Left kidney (tissue), 2 donors: Measurements from ENCODE around the gene TTC33. TPM values are rescaled to one million over a fixed set of nuclear protein-coding genes. Genes with fewer than 3 reads are reported as not detected.
"Not testable (repeated sequence)": the region's sequence is repeated elsewhere in the genome, so short reads cannot be mapped to it uniquely, and the experiment has no call there.

Experiments
- DNase-seq: peaks from one replicate; pipeline ENCODE4 v3.0.0-alpha.2; 2013
- polyA plus RNA-seq: library from polyadenylated mRNA; unstranded; fragments of 120-200 nt; gene quantifications from one replicate; pipeline ENCODE4 v1.2.1, GENCODE V29; 2013; ENCODE audit not compliant: insufficient read length

Gene TTC33
- polyA plus RNA-seq, 1 donor: 39.5 TPM

GRCh38 chr5:40720069-40720468 lies 35.7 kb downstream of the TTC33 start:
- no peak for DNase-seq

DNA sequence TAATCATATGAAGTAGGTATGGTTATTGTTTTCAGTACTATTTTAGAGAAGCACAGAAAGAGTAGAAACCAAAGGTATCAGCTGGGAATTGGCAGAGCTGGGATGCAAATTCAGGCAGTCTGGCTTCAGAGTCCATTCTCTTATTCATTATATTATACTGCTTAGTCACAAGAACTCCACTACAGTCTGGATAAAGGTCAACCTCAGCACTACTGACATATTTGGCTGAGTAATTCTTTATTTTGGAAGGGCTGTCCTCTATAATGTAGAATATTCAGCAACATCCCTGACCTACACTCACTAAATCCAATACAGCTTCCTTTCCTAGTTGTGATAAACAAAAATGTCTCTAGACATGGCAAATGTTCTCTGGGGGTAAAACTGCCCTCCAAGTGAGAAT lies 38.5 kb downstream of the TTC33 start:
- no peak for DNase-seq

DNA sequence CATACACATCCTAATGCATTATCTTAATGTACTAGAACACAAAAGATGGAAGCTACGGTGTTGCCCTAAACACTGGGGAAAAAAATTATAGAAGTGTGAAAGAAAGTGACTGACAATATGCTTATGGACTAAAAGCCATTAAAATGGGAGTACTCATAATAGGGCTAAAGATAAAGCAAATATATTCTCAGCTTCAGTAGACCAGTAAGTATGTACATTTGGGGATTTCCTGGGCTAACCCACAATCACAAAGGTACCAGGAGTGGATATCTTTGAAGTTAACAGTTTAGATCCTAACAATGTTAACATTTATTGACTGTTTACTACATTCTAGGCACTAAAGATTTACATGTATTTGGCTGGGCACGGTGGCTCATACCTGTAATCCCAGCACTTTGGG lies 39.2 kb downstream of the TTC33 start:
- no peak for DNase-seq

GRCh38 chr5:40716000-40716399 lies 39.8 kb downstream of the TTC33 start:
- DNase-seq: no peak

DNA sequence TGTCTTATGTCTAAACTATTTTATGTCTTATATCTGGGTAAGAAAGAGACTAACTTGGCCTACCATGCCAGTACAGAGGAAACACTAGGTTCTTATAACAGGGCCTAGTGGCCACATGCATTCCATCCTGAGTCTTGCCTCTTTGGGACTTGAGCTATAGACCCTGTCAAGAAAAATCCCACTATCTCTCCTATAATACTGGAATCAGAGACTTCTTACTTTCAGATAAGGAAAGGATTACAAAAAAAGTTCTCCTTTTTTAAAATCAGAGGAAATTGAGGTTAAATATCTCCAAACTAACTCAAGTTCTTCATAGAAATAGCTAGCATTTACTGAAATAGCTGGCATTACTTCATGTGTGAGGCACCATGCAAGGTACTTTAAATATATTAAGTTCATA lies 41.8 kb downstream of the TTC33 start:
- no peak for DNase-seq

DNA sequence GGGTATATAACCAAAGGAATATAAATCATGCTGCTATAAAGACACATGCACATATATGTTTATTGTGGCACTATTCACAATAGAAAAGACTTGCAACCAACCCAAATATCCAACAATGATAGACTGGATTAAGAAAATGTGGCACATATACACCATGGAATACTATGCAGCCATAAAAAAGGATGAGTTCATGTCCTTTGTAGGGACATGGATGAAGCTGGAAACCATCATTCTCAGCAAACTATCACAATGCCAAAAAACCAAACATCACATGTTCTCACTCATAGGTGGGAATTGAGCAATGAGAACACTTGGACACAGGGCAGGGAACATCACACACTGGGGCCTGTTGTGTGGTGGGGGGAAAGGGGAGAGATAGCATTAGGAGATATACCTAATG lies 45.2 kb downstream of the TTC33 start:
- DNase-seq: not testable (repeated sequence)

- not testable (repeated sequence) for DNase-seq
These were observed 50.3 kb downstream of the TTC33 start for GRCh38 chr5:40705484-40705883.

GRCh38 chr5:40702027-40702426 lies 53.7 kb downstream of the TTC33 start:
- not testable (repeated sequence) for DNase-seq

DNA sequence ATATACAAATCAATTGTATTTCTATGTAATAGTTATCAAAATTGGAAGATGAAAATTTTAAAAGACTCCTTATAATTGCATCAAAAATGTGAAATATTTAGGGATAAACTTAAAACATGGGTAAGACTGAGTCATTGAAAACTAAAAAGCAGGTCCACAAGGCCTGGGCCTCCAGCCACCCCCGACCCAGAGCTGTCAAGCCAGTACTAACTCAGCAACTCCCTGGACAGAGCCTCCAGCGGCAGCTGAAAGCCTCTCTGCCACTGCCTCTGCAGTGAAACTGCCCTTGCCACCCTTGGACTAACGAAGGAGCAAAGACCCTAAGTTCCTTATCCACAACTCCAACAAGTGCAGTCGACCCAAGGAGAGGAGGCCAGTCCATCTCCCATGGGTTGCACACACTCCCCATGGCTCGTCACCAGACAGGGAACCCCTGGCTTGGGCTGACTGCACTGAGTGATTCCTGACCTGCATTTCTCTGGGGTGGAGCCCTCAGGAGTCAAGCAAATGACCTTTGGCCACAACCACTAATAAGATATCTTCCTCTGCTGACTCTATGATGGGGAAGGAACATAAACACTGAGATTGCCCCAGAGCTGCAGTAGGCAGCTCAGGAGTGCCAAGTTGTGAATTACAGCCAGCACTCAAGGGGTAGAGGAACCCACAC lies 55.5 kb downstream of the TTC33 start:
- DNase-seq: no peak

DNA sequence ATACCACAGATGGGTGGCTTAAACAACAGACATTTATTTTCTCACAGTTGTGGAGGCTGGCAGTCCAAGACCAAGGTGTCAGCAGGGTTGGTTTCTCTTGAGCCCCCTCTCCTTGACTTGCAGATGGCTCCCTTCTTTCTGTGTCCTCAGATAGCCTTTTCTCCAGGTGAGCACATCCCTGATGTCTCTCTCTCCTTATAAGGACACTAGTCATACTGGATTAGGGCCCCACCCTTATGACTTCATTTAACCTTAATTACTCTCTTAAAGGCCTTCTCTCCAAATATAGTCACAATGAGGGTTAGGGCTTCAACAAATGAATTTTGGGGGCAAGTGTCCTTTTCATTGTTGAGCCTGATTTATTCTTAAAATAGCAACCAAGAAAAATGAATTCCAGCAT lies 61.3 kb downstream of the TTC33 start:
- DNase-seq: no peak

DNA sequence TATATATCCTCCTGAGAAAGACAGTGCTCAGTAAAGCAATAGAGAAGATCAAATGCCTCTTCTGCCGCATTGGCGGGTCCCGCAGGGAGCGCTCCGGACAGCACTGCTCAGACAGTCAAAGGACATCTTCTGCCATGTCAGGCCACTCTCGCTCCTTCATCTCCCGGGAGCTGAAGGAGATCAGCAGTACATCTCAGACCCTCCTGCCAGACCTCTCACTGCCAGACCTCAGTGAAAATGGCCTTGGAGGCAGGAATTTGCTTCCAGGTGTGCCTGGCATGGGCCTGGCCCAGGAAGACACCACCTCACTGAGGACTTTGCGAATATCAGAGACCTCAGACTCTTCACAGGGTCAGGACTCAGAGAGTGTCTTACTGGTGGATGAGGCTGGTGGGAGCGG lies 63.9 kb downstream of the TTC33 start:
- no peak for DNase-seq

DNA sequence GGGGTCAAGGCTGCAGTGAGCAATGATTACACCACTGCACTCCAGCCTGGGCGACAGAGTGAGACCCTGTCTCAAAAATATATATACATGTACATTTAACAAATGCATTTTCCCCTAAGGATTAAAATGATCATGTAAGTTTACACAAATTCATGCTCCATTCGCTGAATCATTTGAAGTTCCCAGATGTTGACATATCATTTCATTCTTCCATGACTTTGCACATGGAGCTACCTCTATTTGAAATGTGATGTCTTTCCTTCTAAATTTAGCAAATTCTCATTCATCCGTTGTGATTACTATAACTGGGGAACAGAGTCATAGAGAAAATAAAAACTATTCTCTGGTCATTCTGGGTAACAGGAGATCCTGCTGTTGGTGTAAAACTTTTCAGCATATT lies 65.5 kb downstream of the TTC33 start:
- DNase-seq: no peak

- DNase-seq: no peak
These were observed 66.3 kb downstream of the TTC33 start for GRCh38 chr5:40689438-40689837.

DNA sequence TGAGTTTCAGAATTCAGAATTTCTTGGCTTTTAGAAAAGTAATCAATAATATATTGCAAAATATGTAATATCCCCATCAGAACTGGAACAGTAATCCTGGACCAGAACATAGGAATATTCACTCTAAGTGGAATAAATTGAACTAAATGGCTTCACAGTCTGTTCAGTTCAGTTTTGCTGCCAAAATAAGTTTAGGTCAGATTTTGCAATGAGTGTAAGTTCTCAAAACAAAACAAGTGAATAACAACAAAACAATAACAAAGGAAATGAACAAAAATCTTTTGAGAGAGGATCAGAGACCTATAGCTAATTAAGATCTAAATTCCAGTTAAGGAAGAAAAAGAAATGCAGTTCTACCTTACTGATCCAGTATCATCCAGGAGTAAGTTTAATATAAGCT lies 66.8 kb downstream of the TTC33 start:
- no peak for DNase-seq

DNA sequence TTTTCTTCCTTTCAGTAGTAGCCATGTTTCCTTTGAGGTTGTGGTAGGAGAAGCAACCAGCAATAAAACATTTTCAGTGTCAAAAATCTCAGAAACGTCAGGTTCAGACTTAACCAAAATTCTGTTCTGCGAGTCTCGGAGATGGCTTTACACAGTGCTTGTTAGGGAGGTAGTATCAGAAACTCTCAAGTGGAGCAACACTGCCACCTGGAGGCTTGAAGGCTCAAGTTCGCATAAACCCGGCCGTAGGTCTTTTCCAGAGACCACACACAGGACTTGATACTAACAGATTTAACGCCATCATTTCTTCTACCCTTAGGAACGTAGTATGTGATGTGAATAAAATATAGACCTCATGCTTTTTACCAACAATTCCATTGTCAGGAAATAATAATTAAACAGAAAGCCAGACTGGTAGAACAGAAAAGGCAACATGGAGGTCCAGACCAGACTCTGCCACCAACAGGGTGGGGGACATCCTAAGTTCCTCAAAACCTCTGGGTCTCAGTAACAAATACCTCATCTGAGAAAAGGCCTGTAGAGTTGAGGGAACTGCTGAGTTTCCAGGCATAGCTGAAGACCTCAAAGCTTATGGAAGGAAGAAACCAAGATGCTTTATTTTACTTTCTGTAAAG lies 67.5 kb downstream of the TTC33 start:
- DNase-seq: peak; percentile 86

DNA sequence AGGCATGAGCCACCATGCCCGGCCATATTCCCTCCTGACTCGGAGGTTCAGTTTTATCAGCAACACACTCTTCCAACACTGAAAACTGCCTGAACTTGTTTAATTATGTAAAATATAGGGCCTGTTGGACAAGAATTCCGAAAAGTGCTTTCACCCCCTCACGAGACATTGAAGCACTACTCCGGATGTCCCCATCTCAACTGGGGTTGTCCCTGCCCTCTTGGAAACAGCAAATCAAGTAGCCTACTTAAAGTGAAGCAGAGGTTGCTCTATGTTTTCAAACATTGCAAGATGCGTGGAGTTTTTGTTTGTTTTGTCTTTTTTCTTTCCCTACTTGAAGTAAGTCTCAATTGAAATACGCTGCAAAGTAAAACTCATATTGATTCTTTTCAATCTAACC lies 68.4 kb downstream of the TTC33 start:
- no peak for DNase-seq

GRCh38 chr5:40685976-40686486 lies 69.7 kb downstream of the TTC33 start:
- no peak for DNase-seq

GRCh38 chr5:40685193-40685592 lies 70.6 kb downstream of the TTC33 start:
- DNase-seq: no peak

DNA sequence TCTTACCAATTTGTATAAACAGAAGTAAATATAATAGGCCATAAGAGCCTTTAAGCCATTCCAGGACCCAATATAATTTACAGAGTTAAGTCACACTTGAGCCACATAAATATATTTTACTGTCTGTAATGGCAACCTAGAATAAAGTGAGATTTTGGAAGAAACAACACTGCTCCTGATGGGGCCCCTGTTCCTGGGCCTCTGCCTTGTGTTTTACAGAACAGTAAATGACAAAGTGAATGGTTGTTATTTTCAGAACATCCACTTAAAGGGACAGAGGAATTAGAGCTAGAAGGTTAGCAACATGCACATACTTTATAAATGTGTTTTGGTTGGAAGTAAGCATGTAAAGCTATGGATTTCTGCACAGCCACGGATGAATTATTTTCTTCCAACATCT lies 72.5 kb downstream of the TTC33 start:
- DNase-seq: no peak

GRCh38 chr5:40682154-40683017 lies 73.4 kb downstream of the TTC33 start:
- no peak for DNase-seq

GRCh38 chr5:40681363-40682153 lies 74.2 kb downstream of the TTC33 start:
- no peak for DNase-seq

- DNase-seq: no peak
These were observed 74.9 kb downstream of the TTC33 start for GRCh38 chr5:40680741-40681362.
